SK-N-SH (cell line): ENCODE measurements around the gene ARHGAP11A. TPM values are rescaled to one million over a fixed set of nuclear protein-coding genes. Genes with fewer than 3 reads are reported as not detected.
A peak's percentile ranks its signal among the peaks of the same experiment; 100 is the strongest.

Experiments used
- CTCF ChIA-PET: fragments of 300-600, 350-600 bp; formaldehyde crosslinking; extraction: SDS; loops from one replicate; lab custom pipeline; 2021; lab: Yijun Ruan, JAX
- POLR2A ChIA-PET: fragments of 350-600 bp; sonication (Branson Sonifier 250); formaldehyde crosslinking; extraction: SDS; loops from one replicate; lab custom pipeline; 2020; ENCODE audit warnings: antibody characterized with exemption, inconsistent platforms; lab: Yijun Ruan, JAX
- DNase-seq: peaks from one replicate; pipeline ENCODE4 v3.0.0; 2012
- H2AFZ ChIP-seq: fragments of 200-600 bp; sonication (generic); 2 replicates; pipeline ENCODE4 v1.8.1; 2016; ENCODE audit warnings: antibody characterized with exemption, mild to moderate bottlenecking, low read depth
- H3F3A ChIP-seq: fragments of 200-600 bp; sonication (generic); replicated peaks from 2 replicates; pipeline ENCODE3; 2016; ENCODE audit warnings: antibody characterized with exemption, mild to moderate bottlenecking; ENCODE audit not compliant: insufficient read depth
- H3K27ac ChIP-seq, 2 experiments: fragments of 200-500 bp in 1 of 2; fragments of 200-600 bp in 1 of 2; sonication (Bioruptor generic) in 1 of 2; sonication (generic), shearing (Covaris generic) in 1 of 2; 2 replicates each; pipeline versions ENCODE4 v1.5.1 to v1.6.1; 2014 to 2016; ENCODE audit warnings: low read depth in 2 of 2, inconsistent platforms in 1 of 2, low read length in 1 of 2, mild to moderate bottlenecking in 1 of 2, mixed read lengths in 1 of 2
- H3K27me3 ChIP-seq: fragments of 200-600 bp; sonication (generic), shearing (Covaris generic); 2 replicates; pipeline ENCODE4 v1.6.1; 2016; ENCODE audit warnings: mixed run types; ENCODE audit not compliant: insufficient read depth
- H3K36me3 ChIP-seq, 2 experiments: fragments of 200-500 bp in 1 of 2; fragments of 200-600 bp in 1 of 2; sonication (Bioruptor generic) in 1 of 2; sonication (generic) in 1 of 2; replicated peaks in 1 of 2; 2 replicates each; pipeline versions ENCODE3 to v1.5.1; 2014 to 2016; ENCODE audit warnings: low read length in 1 of 2, mild to moderate bottlenecking in 1 of 2; ENCODE audit not compliant: insufficient read depth in 2 of 2, control insufficient read depth in 1 of 2
- H3K4me1 ChIP-seq, 2 experiments: fragments of 200-500 bp in 1 of 2; fragments of 200-600 bp in 1 of 2; sonication (Bioruptor generic) in 1 of 2; sonication (generic), shearing (Covaris generic) in 1 of 2; 2 replicates each; pipeline versions ENCODE4 v1.5.1 to v1.6.1; 2014 to 2016; ENCODE audit warnings: low read depth in 1 of 2, low read length in 1 of 2, mixed run types in 1 of 2; ENCODE audit not compliant: insufficient read depth in 2 of 2, control insufficient read depth in 1 of 2
- H3K4me2 ChIP-seq: fragments of 200-600 bp; sonication (generic), shearing (Covaris generic); 2 replicates; pipeline ENCODE4 v1.6.1; 2017; ENCODE audit warnings: mixed run types
- H3K4me3 ChIP-seq, 2 experiments: fragments of 200-500 bp in 1 of 2; fragments of 200-600 bp in 1 of 2; sonication (Bioruptor generic) in 1 of 2; sonication (generic), shearing (Covaris generic) in 1 of 2; 2 replicates each; pipeline versions ENCODE4 v1.5.1 to v1.8.1; 2014 to 2016; ENCODE audit warnings: low read depth in 2 of 2, inconsistent platforms in 1 of 2, low read length in 1 of 2, mild to moderate bottlenecking in 1 of 2, mixed read lengths in 1 of 2, moderate library complexity in 1 of 2
- H3K79me2 ChIP-seq: fragments of 200-600 bp; sonication (generic); 2 replicates; pipeline ENCODE4 v1.8.1; 2017; ENCODE audit warnings: mild to moderate bottlenecking; ENCODE audit not compliant: insufficient read depth
- H3K9ac ChIP-seq: fragments of 200-600 bp; sonication (generic); 2 replicates; pipeline ENCODE4 v1.6.1; 2017; ENCODE audit warnings: mixed run types
- H3K9me2 ChIP-seq: fragments of 200-600 bp; sonication (generic); 2 replicates; pipeline ENCODE4 v1.6.1; 2017; ENCODE audit warnings: mixed run types
- H3K9me3 ChIP-seq: fragments of 200-600 bp; sonication (generic); 2 replicates; pipeline ENCODE4 v1.6.1; 2017; ENCODE audit warnings: mixed run types, mild to moderate bottlenecking, moderate library complexity
- H4K20me1 ChIP-seq: fragments of 200-600 bp; sonication (generic); 2 replicates; pipeline ENCODE4 v1.6.1; 2017; ENCODE audit warnings: mild to moderate bottlenecking, mixed run types; ENCODE audit not compliant: insufficient read depth
- CHD2 ChIP-seq: fragments of 150-350 bp; IDR thresholded peaks from 2 replicates; pipeline ENCODE4 v1.6.1; 2018; ENCODE audit warnings: low read length; ENCODE audit not compliant: partially characterized antibody
- EP300 ChIP-seq, 2 experiments: IDR thresholded peaks; 2 replicates each; pipeline versions ENCODE4 v1.4.0 to v1.6.1; 2012; ENCODE audit warnings: borderline replicate concordance in 1 of 2, low read depth in 1 of 2, low read length in 1 of 2
- EZH2phosphoT487 ChIP-seq: fragments of 200-600 bp; sonication (generic); IDR thresholded peaks from 2 replicates; pipeline ENCODE4 v1.6.1; 2017; ENCODE audit warnings: low read depth, mixed run types, mild to moderate bottlenecking, antibody characterized with exemption, moderate library complexity, borderline replicate concordance
- FOSL2 ChIP-seq: IDR thresholded peaks from 2 replicates; pipeline ENCODE4 v1.4.0; 2012; ENCODE audit warnings: low read depth, mild to moderate bottlenecking, moderate library complexity, borderline replicate concordance
- GATA2 ChIP-seq: sonication (generic); formaldehyde crosslinking; IDR thresholded peaks from 2 replicates; pipeline ENCODE4 v1.5.0; 2020; ENCODE audit warnings: mild to moderate bottlenecking, missing genetic modification reagents
- IRF3 ChIP-seq: fragments of 150-350 bp; IDR thresholded peaks from 2 replicates; pipeline ENCODE4 v1.6.1; 2016; ENCODE audit warnings: mild to moderate bottlenecking, low read depth, low read length
- JUND ChIP-seq: IDR thresholded peaks from 2 replicates; pipeline ENCODE4 v1.4.0; 2012
- MXI1 ChIP-seq: IDR thresholded peaks from 2 replicates; pipeline ENCODE4 v1.6.1; 2012; ENCODE audit warnings: mild to moderate bottlenecking, low read depth, low read length, improper control_type of control experiment
- NFIC ChIP-seq: IDR thresholded peaks from 2 replicates; pipeline ENCODE4 v1.4.0; 2012; ENCODE audit warnings: borderline replicate concordance
- NRF1 ChIP-seq: IDR thresholded peaks from 2 replicates; pipeline ENCODE4 v1.6.1; 2012; ENCODE audit warnings: low read depth, mild to moderate bottlenecking, low read length
- PBX3 ChIP-seq: IDR thresholded peaks from 2 replicates; pipeline ENCODE4; 2012
- SMC3 ChIP-seq: IDR thresholded peaks from 2 replicates; pipeline ENCODE4 v1.6.1; 2012; ENCODE audit warnings: low read depth, low read length, improper control_type of control experiment
- TAF1 ChIP-seq: IDR thresholded peaks from 2 replicates; pipeline ENCODE4 v1.6.1; 2012; ENCODE audit warnings: low read depth, mild to moderate bottlenecking, low read length, moderate library complexity, borderline replicate concordance
- USF1 ChIP-seq: IDR thresholded peaks from 2 replicates; pipeline ENCODE4 v1.4.0; 2012; ENCODE audit warnings: low read depth, borderline replicate concordance
- WGBS: methylation state at CpG from one replicate; pipeline ENCODE4 v1.1.6; 2017; ENCODE audit warnings: low lambda C conversion rate; 5-methylcytosine and 5-hydroxymethylcytosine counted together
- polyA plus RNA-seq, 3 experiments: library from polyadenylated mRNA; depleted of rRNA; stranded (reverse); fragments of >200 nt; gene quantifications; 2 replicates each; pipeline ENCODE4 v1.2.3, GENCODE V29; 2012
- TF ChIP-seq, protein P1 (sequence below): IDR thresholded peaks from 2 replicates; pipeline ENCODE4 v1.4.0; 2012; ENCODE audit warnings: low read depth

Gene ARHGAP11A
- polyA plus RNA-seq, 1 of the 3 experiments (the other 2 are of a cell fraction): 4.8 TPM

DNA sequence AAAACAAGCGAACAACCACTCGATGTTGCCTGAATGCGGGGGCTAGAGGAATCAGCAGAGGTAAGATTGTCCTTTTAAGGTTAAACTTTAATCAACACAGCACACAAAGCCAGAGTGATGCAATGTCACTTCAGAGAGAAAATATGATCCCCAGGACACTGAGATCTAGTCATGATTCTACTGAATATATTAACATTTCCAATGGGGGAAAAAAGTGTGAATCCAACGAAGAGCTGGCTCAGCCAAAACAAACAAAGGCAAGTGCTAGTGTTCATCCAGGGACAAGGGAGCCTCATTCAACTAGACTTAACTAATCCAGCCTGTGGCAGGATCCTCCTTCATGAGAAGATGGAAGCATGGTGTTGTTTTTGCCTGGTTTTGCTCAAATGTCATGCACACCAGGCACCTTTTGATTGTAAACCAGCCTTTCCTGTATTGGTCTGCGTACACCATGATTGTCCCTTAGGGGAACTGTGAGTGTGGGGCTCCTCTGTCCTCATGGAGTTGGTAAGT, 62.0 kb downstream of the ARHGAP11A start:
- no peaks in the 10 kb centered on the region for H3K79me2 ChIP-seq
- CTCF ChIA-PET: interaction anchor here (0.9 to 1.4 kb wide), 4 partner anchors 9 to 15 kb away, joined by 3 to 7 read pairs (median 4); no protein-coding TSS in a partner anchor
- no peaks in the 10 kb centered on the region for H3K9me3 ChIP-seq
- no peak overlapping the region for H2AFZ ChIP-seq
- H3K4me2 ChIP-seq: no peak overlapping the region
- 79% methylated on average over 5 of the region's 5 CpGs for WGBS
- H3K4me3 ChIP-seq: no peak overlapping the region
- no peak overlapping the region for H3K9ac ChIP-seq
- POLR2A ChIA-PET: no interaction called here
- H3K27me3 ChIP-seq: no peaks in the 10 kb centered on the region
- TF ChIP-seq JUND: no peak
- no peak for TF ChIP-seq FOSL2
- no peak for TF ChIP-seq PBX3
- no peak for TF ChIP-seq EP300 (IDR thresholded peaks at IDR 0.05; ENCODE audit: borderline replicate concordance in 1 of 2, low read depth in 1 of 2, low read length in 1 of 2)
- no peak for TF ChIP-seq EZH2phosphoT487
- TF ChIP-seq TAF1: no peak
- no peak for TF ChIP-seq NRF1
- TF ChIP-seq SMC3: no peak
- no peak for TF ChIP-seq USF1
- no peak for TF ChIP-seq IRF3
- no peak for TF ChIP-seq GATA2
- no peak for TF ChIP-seq MXI1
- TF ChIP-seq, protein P1, sequence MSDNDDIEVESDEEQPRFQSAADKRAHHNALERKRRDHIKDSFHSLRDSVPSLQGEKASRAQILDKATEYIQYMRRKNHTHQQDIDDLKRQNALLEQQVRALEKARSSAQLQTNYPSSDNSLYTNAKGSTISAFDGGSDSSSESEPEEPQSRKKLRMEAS: no peak
- no peak for TF ChIP-seq NFIC
- no peak for TF ChIP-seq CHD2
- no peaks in the 10 kb centered on the region for H4K20me1 ChIP-seq
- H3F3A ChIP-seq: peaks cover 6% of the 10 kb centered on the region
- H3K27ac ChIP-seq: no peak overlapping the region
- no peak for DNase-seq
- H3K36me3 ChIP-seq: no peaks in the 10 kb centered on the region
- H3K9me2 ChIP-seq: no peaks in the 10 kb centered on the region
- H3K4me1 ChIP-seq: 0 out of 4 replicates have a peak, but pooled peaks cover 0 to 7% of the 10 kb centered on the region in 2 experiments

DNA sequence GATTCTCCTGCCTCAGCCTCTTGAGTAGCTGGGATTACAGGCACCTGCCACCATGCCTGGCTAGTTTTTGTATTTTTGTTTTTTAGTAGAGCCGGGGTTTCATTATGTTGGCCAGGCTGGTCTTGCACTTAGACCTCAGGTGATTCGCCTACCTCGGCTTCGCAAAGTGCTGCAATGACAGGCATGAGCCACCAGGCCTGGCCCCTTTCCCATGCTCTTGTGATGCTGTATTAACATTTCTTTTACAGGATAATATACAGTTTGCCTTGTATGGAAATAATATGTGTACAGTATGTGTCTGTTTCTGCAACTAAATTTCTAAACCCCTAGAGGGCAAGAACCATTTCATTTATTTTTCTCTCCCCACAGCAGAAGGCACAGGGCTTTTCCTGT, 64.0 kb downstream of the ARHGAP11A start:
- CTCF ChIA-PET: interaction anchor here (1.3 to 2.3 kb wide), 2 partner anchors 10 to 17 kb away, joined by 4 to 8 read pairs; no protein-coding TSS in a partner anchor
- DNase-seq: no peak
- POLR2A ChIA-PET: interaction anchor here (0.7 kb wide), 1 partner anchor 14 kb away, joined by 3 read pairs; no protein-coding TSS in a partner anchor

More for the DNA sequence above, 64.0 kb downstream of the ARHGAP11A start:
- TF ChIP-seq TAF1 (no peak), EP300 (IDR thresholded peaks at IDR 0.05; ENCODE audit: borderline replicate concordance in 1 of 2, low read depth in 1 of 2, low read length in 1 of 2) (peak in 1 of 2 experiments; percentile 17; a peak in 1 of 4 replicates)
- WGBS: 95% methylated on average over 4 of the region's 4 CpGs
- no peaks in the 10 kb centered on the region for H3K36me3 ChIP-seq
- no peaks in the 10 kb centered on the region for H4K20me1 ChIP-seq
- no peak overlapping the region for H3K27ac ChIP-seq
- peaks cover 22% of the 10 kb centered on the region for H3F3A ChIP-seq
- H3K4me3 ChIP-seq: no peak overlapping the region
- H3K4me2 ChIP-seq: no peak overlapping the region
- H3K9me3 ChIP-seq: no peaks in the 10 kb centered on the region
- H3K27me3 ChIP-seq: no peaks in the 10 kb centered on the region
- peaks cover 2 to 23% of the 10 kb centered on the region in 2 experiments; a peak in 3 of 4 replicates for H3K4me1 ChIP-seq
- H3K9me2 ChIP-seq: no peaks in the 10 kb centered on the region
- H2AFZ ChIP-seq: no peak overlapping the region
- no peaks in the 10 kb centered on the region for H3K79me2 ChIP-seq
- no peak overlapping the region for H3K9ac ChIP-seq
